Measurements from ENCODE around the gene MAST1. TPM values are rescaled to one million over a fixed set of nuclear protein-coding genes. Genes with fewer than 3 reads are reported as not detected.

The MAST1 gene
- total and polyA plus RNA-seq, 10 donors, result 0.12 to 0.65 (median 0.32) TPM; not detected in 2

- 77 to 83% (median 81%) methylated on average over 2 of the region's 2 CpGs for WGBS, 5 donors
- intact Hi-C loops (cut with DNase I; ENCODE audit: low total_unique reads), result no loop called here
- peaks cover 0 to 6% (median 0%) of the 10 kb centered on the region in 8 donors for H3K9me3 ChIP-seq
- no peak for DNase-seq
- H3K27ac ChIP-seq, result no peak overlapping the region
- H3K4me1 ChIP-seq, result peaks cover 0 to 9% (median 6%) of the 10 kb centered on the region in 6 donors
- H3K4me3 ChIP-seq, result no peak overlapping the region
- H3K36me3 ChIP-seq, result no peaks in the 10 kb centered on the region
- peaks cover 0 to 47% (median 22%) of the 10 kb centered on the region in 7 donors for H3K27me3 ChIP-seq (replicated peaks in 1 of 7)
- no peak for TF ChIP-seq POLR2A (IDR thresholded peaks at IDR 0.05)
- TF ChIP-seq CTCF (IDR thresholded peaks at IDR 0.05 in 8 of 11, conservative IDR thresholded peaks at IDR 0.05 in 3 of 11), result no peak
- TF ChIP-seq POLR2AphosphoS5 (IDR thresholded peaks at IDR 0.05), result no peak
Measured at GRCh38 chr19:12821761-12822160, 16.6 kb upstream of the MAST1 start.

GRCh38 chr19:12825254-12826131 is 12.8 kb upstream of the MAST1 start:
- TF ChIP-seq POLR2AphosphoS5 (IDR thresholded peaks at IDR 0.05) (no peak), CTCF (IDR thresholded peaks at IDR 0.05 in 8 of 11, conservative IDR thresholded peaks at IDR 0.05 in 3 of 11) (peak in 5 of 11 experiments; percentile 27 to 47 (median 34))
- 7 to 12% (median 10%) methylated on average over 36 to 46 of the region's 46 CpGs for WGBS, 5 donors
- DNase-seq, result no peak
- intact Hi-C loops (cut with DNase I; ENCODE audit: low total_unique reads), result no loop called here
- Histone ChIP-seq H3K27ac (no peak overlapping the region), H3K4me1 (peaks cover 0 to 16% (median 8%) of the 10 kb centered on the region in 6 donors), H3K9me3 (peaks cover 0 to 6% (median 0%) of the 10 kb centered on the region in 8 donors), H3K36me3 (no peaks in the 10 kb centered on the region), H3K27me3 (replicated peaks in 1 of 7) (peaks cover 0 to 84% (median 57%) of the 10 kb centered on the region in 7 donors), H3K4me3 (peak overlapping the region in 1 of 8 donors; percentile 30)

- 6 to 10% (median 7%) methylated on average over 23 of the region's 23 CpGs for WGBS, 5 donors
- Histone ChIP-seq H3K4me3 (no peak overlapping the region), H3K4me1 (peaks cover 4 to 31% (median 20%) of the 10 kb centered on the region in 6 donors), H3K9me3 (no peaks in the 10 kb centered on the region), H3K27ac (no peak overlapping the region), H3K27me3 (replicated peaks in 1 of 7) (peaks cover 0 to 100% (median 84%) of the 10 kb centered on the region in 7 donors), H3K36me3 (no peaks in the 10 kb centered on the region)
- TF ChIP-seq POLR2AphosphoS5 (IDR thresholded peaks at IDR 0.05) (no peak), CTCF (IDR thresholded peaks at IDR 0.05 in 8 of 11, conservative IDR thresholded peaks at IDR 0.05 in 3 of 11) (no peak), POLR2A (IDR thresholded peaks at IDR 0.05) (no peak)
- intact Hi-C loops (cut with DNase I; ENCODE audit: low total_unique reads), result no loop called here
- no peak for DNase-seq
Measured at GRCh38 chr19:12828494-12828893, 9.8 kb upstream of the MAST1 start.

- peaks cover 3 to 100% (median 96%) of the 10 kb centered on the region in 7 donors for H3K27me3 ChIP-seq (replicated peaks in 1 of 7)
- 0 to 9% (median 2%) methylated on average over 2 to 5 of the region's 5 CpGs for WGBS, 5 donors
- H3K27ac ChIP-seq, result no peak overlapping the region
- H3K36me3 ChIP-seq, result no peaks in the 10 kb centered on the region
- H3K4me3 ChIP-seq, result peak overlapping the region in 5 of 8 donors; percentile 38 to 69 (median 44)
- intact Hi-C loops (cut with DNase I; ENCODE audit: low total_unique reads), result no loop called here
- H3K4me1 ChIP-seq, result peaks cover 7 to 51% (median 28%) of the 10 kb centered on the region in 6 donors
- TF ChIP-seq POLR2AphosphoS5 (IDR thresholded peaks at IDR 0.05) (no peak), CTCF (IDR thresholded peaks at IDR 0.05 in 8 of 11, conservative IDR thresholded peaks at IDR 0.05 in 3 of 11) (no peak), POLR2A (IDR thresholded peaks at IDR 0.05) (no peak)
- no peak for DNase-seq
- H3K9me3 ChIP-seq, result peaks cover 0 to 6% (median 0%) of the 10 kb centered on the region in 8 donors
Measured at GRCh38 chr19:12833418-12833737, 4.9 kb upstream of the MAST1 start.

All from spleen (tissue), 11 donors.